Stimulated activated CD4-positive, alpha-beta T cell treated with anti-CD3 and anti-CD28 coated beads, Interleukin-12 subunit alpha, Interleukin-12 subunit beta, amount 100 ng/mL, for 4 hours (primary cell): ENCODE results near the gene ARHGEF7.

Source experiments
- DNase-seq: peaks from one replicate; pipeline ENCODE4 v3.0.0-alpha.2; 2020

Gene ARHGEF7

DNA sequence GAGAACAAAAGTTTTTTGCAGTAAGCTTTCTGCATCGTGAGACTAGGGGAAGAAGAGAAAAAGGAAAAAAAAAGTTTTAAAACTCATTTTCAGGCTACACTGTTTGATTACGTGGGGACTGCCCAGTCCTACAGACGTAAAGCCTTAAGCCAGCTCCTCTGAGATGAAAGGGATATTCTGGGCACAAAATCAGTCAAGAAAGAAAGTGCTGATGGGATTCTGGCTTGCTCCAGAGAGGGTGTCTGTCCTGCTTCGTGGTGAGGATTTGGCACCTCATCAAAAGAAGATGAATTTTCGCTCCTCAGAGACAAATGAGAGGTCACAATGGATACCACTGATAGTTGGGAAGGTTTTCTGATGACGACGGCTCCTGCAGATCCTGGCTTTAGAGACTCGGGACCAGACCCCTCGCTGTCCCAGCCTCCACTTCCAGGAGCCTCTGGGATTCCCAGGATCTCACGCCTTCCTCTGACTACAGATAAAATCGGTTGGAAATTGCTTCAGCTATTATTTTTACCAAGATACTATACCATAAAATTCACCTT is 215.0 kb downstream of the ARHGEF7 start:
- DNase-seq, result no peak

DNA sequence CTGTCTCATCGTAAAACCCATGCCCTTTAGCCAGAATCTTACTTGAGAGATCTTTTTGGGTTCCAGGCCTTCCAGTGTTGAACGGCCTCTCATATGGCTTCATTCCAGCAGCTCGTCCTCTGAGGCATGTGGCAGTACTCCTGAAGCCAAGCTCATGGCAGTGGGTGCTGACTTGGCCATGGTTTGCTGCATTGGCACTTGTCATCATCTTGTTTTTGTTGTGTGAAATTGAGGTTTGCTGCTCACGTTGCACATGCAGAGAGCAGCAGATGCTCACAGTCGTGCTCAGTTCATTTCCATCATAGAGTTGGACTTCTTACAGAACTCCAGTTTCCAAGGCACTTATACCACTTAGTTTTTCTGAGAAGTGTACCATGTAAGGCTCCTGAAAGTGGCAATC is 220.2 kb downstream of the ARHGEF7 start:
- DNase-seq, result no peak

DNA sequence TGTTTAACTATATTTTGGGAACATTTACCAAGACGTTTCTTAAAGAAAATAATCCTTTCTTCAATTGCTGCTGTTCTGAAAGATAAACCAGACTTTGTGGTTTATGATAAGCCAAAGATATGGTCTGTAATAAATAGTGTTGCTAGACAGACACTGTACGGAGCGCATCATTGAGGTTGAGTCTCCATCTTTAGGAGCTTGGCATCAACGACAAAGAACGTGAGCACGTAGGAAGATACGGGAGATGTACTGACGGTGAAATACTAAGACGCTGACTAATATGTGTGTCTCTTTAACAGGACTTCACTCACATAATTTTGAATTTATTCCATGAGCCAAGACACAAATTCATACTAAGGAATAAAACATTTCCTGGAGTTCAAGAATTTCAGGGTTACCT is 221.6 kb downstream of the ARHGEF7 start:
- no peak for DNase-seq

DNA sequence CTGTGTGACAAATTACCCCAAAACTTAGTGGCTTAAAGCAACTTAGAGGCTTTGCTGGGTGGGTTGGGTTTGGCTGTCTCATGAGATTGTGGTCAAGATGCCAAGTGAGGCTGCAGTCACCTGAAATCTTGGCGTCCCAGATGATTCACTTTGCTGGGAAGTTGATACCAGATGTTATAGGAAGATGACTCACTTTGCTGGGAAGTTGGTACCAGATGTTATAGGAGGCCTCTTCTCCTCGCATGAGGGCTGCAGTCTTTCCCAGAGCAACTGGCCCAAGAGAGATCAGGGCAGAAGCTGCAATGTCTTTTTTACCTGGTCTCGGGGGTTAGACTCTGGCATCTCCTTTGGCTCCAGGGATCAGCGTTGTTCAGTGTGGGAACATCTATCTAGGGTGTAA is 222.1 kb downstream of the ARHGEF7 start:
- no peak for DNase-seq

DNA sequence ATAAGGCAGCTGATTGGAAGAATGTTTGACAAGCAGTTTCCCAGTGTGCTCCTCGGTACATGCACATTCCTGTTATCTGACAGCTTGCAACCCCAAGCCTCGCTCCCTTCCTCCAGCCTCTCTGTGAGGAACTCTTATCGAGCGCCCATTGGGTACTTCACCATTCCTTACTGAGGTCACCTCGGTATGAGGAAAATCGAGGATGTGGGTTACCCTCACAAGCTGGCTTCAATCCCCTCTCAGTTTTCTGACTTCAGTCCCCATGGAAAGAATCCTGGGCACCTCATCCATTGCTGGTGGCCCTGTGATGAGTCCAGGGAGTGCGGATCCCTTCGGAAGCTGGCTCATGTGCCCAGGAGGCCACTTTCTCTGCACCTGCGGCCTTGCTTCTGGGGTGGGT is 222.6 kb downstream of the ARHGEF7 start:
- DNase-seq, result no peak

DNA sequence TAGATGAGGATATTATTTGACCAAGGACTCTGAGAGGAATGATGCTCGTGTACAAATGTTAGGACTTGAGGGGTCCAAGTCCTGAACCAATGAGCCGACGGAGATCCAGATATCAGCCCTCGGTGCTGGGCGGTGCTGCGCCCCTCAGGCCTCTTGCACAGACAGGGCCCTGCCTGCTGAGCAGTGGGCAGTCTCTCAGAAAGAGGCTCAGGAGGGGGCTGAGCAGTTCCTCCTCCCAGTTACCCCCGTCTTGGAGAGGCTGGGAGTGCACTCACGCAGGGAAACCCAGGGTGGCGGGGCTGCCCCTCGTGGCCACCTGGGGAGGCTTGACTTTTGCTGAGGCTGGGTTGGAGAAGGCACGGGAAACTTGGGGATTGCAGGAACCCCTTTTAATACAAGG is 223.7 kb downstream of the ARHGEF7 start:
- no peak for DNase-seq

DNA sequence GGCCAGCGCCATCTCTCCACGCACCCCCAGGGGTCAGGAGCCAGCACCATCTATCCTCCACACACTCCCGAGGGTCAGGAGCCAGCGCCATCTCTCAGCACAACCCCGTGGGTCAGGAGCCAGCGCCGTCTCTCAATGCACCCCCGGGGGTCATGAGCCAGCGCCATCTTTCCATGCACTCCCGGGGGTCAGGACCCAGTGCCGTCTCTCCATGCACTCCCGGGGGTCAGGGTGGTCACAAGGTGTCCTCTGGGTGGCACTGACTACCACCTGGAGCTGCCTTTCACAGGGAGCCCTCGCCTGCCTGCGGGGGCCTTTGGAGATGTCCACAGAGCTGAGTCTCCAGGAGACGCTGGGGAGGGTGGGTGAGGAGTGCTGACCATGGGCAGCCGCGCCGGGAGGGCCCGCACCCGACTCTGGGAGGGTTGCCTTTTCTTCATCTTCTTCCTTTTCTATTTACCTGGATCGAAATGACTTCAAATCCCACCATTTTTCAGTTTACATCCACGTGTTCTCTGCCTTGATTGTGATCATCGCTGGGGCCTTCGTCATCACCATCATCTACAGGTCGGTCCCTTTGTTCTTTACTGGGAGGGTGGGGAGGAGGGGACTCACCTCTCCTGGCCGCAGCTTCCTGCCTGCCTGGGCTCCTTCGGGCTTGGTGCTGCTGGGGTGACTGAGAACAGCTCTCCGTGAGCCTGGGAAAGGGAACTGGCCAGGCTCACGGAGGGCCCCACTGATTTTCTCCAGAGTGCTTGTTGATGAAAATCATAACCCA is 224.4 kb downstream of the ARHGEF7 start:
- no peak for DNase-seq

DNA sequence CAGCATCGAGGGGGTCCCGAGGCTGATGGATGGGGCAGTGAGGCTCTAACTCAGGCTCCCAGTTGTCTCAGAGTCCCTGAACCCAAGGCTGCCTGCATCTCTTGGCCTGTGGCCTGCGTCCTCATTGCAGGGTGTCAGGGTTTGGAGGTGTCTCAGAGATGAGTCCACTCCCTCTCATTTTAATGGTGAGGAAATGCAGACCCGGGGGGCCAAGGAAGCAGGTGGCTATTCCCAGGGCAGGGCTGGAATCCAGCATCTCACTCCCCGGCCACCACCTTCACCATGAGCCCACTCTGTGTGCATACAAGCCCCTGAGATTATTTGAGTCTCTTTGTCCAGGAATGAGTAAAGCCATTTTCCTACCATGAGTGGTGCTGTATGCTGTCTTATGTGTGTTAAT is 226.8 kb downstream of the ARHGEF7 start:
- no peak for DNase-seq

DNA sequence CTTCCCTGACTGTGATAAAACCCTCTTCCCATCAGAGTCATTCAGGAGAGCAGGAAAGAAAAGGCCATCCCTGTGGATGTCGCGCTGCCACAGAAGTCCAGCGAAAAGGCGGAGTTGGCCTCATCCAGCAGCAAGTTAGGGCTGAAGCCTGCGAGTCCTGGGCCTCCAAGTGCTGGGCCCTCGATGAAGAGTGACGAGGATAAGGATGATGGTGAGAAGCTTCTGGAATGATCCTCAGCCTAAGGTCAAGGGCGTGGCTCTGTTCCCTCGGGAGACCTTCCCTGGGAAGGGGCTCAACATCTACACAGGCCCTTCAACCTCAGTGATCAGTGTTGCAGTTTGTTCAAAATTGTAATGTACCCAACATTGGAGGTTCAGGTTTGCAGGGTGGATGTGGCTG is 227.6 kb downstream of the ARHGEF7 start:
- no peak for DNase-seq

DNA sequence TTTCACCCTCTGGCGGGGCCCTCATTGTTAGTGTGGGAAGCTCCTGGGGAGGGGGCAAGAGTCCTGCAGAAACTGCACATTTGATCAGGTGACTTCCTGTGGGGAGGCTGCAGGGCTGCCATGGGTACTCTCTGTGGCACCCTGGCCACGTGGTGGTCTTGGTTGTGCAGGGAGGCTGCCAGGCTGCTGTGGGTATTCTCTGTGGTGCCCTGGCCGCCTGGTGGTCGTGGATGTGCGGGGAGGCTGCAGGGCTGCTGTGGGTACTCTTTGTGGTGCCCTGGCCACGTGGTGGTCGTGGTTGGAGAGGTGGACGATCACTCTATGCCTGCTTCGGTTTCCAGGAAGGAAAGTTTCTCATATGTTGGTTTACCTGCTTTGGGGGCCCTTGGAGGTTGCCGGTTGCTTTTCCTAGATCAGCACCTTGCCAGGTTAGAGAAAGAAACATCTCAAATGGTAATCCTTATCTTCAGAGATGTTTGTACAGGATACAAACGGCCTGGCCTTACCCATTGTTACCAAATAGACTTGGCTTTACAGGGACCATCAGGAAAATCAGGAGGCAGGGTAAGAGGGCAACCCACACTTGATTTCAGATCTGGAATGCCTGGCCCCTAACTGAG is 228.2 kb downstream of the ARHGEF7 start:
- DNase-seq, result no peak

DNA sequence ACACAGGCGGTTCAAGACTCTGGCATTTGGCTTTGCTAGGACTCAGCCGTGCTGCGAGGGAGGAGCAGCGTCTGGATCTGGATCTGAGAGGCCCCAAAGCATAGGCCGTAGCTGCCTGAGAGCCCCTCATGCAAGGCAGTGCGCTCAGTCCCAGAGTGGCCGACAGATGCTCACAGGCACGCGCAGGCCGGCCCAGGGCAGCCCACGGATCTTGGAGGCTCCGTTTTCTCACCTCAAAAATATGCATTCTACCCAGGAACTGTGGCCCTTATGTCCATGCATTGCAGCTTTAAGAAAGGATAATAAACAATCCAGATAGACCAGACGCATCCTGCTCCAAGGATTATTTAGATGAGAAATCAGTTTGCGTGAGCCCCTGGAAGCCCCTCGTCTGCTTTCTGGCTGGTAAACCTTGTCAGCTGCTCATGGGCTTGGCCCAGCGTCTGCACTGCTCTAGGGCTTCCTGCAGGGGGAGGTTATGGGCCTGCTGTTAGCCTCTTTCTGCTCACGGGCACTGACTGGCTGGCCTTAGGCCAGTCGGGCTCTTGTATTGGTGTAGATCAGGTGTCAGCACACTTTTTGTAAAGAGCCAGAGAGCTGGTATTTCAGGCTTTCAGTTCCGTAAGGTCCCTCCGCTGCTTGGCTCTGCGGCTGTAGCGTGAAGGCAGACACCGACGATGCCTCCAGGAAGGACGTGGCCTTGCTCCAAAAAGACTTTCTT is 229.5 kb downstream of the ARHGEF7 start:
- DNase-seq, result no peak

DNA sequence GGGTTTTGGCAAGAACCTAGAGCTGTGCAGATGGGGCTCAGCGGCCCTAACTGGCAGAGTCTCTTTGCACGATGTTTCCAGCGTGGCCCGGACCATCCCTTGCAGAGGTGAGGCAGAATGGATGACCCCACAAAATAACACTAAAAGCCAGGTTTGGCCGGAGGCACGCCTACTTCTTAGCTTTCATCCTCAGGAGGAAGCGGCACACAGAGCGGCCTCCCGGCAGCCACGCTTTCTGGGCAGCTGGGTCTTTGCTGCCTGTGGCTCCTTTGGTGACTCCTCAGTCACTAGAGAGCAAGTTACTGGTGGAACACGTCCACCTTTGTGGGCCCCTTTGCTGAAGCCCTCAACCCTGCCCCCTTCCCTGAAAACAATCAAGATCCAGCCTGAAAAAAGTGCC is 230.6 kb downstream of the ARHGEF7 start:
- no peak for DNase-seq

DNA sequence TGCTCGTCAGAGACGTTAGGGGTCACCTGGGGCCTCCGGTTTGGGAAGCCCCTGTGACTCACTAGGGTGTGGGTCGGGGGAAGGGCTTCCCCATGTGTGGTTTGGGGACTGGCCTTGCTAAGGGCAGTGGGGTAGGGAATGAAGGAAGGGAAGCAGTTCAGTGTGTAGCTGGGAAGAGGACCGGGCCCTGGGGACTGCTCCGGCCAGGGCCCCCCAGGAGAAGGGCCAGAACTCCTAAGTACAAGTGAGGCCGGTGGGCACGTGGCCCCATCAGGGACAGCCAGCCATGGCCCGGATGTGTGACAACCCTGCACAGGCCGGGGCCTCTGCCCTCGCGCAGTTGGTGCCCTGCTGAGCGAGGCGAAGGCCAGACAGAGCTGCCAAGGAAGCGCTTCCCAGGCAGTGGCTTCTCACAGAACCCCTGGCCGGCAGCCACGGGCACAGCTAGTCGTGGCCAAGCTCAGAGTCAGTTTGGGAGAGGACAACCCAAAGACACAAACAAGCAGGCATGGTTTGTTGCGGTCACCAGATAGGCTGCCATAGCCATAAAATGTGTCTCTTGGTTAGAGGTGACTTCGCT is 231.1 kb downstream of the ARHGEF7 start:
- no peak for DNase-seq

DNA sequence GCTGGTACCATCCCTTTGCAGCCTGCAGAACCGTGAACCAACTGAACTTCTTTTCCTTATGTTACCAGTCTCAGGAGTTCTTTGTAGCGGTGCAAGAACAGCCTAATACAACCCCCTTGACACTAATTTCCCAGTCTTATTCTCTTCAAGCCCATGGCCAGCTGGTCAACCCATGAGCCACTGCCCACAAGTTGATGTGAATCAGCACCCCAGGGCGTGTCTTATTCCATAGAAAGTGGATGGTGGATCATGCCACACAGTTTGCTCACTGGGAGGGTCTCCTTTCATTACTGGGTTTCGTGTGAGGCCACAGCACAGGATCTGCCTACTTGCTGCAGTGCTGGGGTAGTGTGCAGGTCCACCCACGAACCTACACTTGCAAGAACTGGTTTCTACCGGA is 232.3 kb downstream of the ARHGEF7 start:
- DNase-seq, result no peak

DNA sequence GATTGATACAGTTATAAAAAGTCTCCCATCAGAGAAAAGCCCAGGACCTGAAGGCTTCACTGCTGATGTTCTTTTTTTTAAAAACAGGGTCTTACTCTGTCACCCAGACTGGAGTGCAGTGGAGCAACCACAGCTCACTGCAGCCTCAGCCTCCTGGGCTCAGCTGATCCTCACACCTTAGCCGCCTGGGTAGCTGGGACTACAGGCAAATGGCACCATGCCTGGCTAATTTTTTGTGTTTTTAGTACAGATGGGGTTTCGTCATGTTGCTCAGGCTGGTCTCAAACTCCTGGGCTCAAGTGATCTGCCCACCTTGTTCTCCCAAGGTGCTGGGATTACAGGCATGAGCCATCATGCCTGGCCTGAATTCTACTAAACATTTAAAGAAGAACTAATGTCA is 238.4 kb downstream of the ARHGEF7 start:
- no peak for DNase-seq

DNA sequence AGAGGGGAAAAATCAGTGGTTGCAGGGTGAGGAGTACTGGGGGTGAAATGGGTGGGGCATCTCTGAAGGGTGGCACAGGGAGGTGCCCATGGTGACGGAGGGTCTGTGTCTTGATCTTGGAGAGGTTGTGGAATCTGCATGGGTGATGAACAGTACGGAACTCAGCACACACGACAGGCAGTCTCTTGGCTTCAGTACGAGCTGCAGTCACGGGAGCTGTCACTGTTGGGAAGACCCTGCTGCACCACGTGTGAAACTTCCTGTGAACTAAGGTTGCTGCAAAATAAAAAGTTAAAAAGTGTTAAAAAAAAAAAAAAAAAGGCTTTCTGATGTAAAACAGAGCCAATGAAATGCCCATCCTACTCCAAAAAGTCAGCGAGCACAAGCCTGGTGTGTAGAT is 239.7 kb downstream of the ARHGEF7 start:
- no peak for DNase-seq
